Prostate gland (tissue), 2 donors: Measurements from ENCODE around the gene LARGE1.

ENCODE experiments used
- POLR2A ChIP-seq: fragments of 450-650 bp; IDR thresholded peaks from one replicate; pipeline ENCODE4 v1.6.1; 2016; ENCODE audit warnings: antibody characterized with exemption, mild to moderate bottlenecking
- POLR2AphosphoS5 ChIP-seq: sonication (generic); formaldehyde crosslinking; IDR thresholded peaks from one replicate; pipeline ENCODE4 v1.6.1; 2017; ENCODE audit warnings: antibody characterized with exemption
- TF ChIP-seq, protein P1 (sequence below), 4 experiments: fragments of 200-600 bp in 2 of 4; fragments of 450-650 bp in 2 of 4; sonication (generic) in 2 of 4; IDR thresholded peaks; 1 replicate in 3 of 4; 2 replicates in 1 of 4; pipeline ENCODE4 v1.5.1; 2016 to 2019; ENCODE audit warnings: antibody characterized with exemption in 4 of 4, mild to moderate bottlenecking in 2 of 4, moderate library complexity in 2 of 4

GRCh38 chr22:33747576-33748180 lies 172.6 kb downstream of the LARGE1 start:
- TF ChIP-seq POLR2A, result no peak
- TF ChIP-seq, protein P1, sequence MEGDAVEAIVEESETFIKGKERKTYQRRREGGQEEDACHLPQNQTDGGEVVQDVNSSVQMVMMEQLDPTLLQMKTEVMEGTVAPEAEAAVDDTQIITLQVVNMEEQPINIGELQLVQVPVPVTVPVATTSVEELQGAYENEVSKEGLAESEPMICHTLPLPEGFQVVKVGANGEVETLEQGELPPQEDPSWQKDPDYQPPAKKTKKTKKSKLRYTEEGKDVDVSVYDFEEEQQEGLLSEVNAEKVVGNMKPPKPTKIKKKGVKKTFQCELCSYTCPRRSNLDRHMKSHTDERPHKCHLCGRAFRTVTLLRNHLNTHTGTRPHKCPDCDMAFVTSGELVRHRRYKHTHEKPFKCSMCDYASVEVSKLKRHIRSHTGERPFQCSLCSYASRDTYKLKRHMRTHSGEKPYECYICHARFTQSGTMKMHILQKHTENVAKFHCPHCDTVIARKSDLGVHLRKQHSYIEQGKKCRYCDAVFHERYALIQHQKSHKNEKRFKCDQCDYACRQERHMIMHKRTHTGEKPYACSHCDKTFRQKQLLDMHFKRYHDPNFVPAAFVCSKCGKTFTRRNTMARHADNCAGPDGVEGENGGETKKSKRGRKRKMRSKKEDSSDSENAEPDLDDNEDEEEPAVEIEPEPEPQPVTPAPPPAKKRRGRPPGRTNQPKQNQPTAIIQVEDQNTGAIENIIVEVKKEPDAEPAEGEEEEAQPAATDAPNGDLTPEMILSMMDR (IDR thresholded peaks at IDR 0.05), result no peak
- TF ChIP-seq POLR2AphosphoS5, result no peak
